ENCODE measurements around the gene PATL1.
"Not testable (repeated sequence)": the region's sequence is repeated elsewhere in the genome, so short reads cannot be mapped to it uniquely, and the experiment has no call there.

The PATL1 gene

DNA sequence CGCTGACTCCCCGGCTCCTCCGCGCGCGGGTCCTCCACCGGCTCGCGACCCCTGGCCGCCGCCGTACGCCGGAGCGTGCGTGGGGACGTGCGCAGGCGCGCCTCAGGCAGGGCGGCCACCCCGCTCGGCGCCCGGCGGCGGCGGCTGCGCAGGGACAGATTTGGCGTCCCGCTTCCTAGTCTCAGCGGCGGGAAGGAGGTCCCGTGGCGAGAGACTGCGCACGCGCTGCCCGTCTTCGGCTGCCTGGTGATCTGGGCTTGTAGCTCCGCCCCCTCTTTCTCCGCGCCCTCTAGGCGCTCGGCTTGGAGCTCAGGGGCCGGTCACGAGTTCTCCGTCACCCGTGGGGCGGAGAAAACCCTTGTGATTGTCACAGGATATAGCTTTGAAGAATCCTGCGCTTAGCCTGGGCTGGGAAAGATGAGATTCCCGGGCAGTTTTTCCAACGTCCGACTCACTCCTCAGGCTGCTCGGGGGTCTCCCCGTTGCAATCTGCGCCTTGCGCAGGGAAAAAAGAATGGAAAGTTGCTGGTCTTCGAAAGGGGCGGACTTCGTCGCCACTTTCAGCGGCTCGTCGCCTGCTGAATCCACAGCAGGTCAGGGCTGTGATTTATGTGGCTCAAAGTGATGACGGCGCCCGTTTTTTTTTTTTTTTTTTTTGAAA, at the start of gene PATL1:
PATL1 (minus strand) TSS at position 88 of the 661 bp plus-strand sequence. CDS start 142 bp downstream, outside the sequence.
- DNase-seq, result peak; percentile 100

DNA sequence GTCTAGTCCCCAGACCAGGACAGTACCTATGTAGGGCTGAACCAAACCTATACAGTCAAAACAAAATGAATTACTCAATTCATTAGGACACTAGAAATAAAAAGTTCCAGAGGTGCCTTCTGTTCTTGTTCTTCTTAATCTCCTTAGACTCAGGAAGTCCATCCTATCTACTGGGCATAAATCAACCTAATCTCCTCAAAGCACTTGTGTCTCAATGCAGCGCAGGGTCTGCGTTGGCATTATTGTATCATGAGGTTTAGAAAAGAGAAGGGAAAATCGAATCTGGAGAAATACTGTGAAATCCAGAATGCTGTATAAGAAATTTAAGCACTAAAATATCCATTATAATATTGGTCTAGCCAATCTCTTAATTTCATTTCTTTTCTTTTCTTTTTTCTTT, 47.2 kb upstream of the PATL1 start:
- DNase-seq, result no peak

DNA sequence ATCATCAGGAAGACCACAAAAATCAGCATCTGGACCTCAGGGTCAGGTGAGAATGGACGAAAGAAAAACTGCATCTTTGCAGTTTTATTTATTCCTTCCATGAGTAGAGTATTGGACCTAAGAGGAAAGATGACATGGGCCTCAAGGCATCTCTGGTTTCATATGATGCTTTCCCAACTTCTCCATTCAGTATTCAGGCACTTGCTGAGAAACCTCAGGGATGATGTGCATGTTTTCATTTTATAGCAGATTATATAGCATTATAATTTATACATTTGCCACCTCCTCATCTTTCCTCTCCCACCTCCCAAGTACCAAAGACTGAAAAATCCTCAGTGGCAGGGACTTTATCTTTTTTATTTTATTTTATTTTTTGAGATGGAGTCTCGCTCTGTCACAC, 44.9 kb upstream of the PATL1 start, which contains the start of gene OR10V1:
OR10V1 (minus strand) TSS at position 101 of the 400 bp plus-strand sequence; CDS start at position 101, 0 bp downstream.
- DNase-seq, result no peak

DNA sequence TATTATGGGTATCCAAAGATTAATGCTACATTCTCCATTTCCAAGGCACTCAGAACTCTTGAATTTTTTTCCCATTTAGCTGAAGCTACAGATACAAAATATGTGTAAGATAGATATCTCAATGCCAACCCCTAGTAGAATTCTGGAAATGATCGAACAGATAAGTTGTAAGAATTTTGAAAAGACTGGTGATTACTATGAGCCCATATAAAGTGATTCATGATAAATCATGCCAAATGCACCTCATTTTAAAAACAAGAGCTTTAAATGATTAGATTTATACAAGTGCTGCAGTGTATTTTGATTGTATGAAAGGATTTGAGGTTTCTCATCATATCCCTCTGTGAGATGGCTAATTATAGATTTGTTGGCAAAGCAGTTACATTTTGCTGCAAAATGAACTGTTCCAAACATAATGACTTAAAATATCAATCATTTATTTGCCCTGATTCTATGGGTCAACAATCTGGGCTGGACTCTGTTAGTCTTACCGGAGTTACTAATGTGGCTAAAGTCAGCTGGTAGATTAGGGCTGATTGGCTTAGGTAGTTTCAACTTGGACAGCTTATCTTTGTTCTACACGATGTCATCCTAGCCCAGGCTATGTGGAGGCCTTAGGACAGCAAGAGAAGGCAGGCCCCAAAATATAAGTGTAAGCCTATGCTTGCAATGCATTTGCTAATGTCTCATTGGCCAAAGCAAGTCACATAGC, 41.5 kb upstream of the PATL1 start:
- DNase-seq, result no peak

DNA sequence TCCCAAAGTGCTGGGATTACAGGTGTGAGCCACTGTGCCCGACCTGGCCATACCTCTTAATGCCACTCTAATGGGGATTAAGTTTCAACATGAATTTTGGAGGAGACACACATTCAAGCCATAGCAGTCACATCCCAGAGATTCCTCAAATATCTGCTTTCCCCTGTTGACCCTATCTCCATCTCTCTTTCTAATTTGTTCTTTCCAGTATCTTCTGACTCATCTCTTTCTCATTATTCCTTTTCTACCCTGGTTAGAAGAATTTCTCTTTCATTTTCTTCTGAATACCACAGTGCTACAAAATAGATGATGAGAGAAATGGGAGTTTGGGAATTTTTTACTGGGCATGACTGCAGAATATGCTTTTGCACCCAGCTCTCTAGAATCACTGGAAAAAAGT, 39.7 kb upstream of the PATL1 start:
- DNase-seq, result no peak

DNA sequence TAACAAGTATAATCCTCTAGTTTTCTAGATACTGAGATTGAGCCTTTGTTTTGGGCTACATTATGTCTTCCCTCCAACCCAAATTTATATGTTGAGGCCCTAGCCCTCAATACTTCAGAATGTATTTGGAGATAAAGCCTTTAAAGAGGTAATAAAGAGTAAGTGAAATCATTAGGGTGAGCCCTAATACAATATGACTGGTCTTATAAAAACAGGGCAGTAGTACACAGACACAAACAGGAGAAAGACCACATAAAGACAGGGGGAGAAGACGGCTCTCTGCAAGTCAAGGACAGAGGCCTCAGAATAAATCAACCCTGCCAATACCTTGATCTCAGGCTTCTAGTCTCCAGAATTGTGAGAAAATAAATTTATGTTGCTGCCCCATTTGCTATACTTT, 38.5 kb upstream of the PATL1 start:
- no peak for DNase-seq

DNA sequence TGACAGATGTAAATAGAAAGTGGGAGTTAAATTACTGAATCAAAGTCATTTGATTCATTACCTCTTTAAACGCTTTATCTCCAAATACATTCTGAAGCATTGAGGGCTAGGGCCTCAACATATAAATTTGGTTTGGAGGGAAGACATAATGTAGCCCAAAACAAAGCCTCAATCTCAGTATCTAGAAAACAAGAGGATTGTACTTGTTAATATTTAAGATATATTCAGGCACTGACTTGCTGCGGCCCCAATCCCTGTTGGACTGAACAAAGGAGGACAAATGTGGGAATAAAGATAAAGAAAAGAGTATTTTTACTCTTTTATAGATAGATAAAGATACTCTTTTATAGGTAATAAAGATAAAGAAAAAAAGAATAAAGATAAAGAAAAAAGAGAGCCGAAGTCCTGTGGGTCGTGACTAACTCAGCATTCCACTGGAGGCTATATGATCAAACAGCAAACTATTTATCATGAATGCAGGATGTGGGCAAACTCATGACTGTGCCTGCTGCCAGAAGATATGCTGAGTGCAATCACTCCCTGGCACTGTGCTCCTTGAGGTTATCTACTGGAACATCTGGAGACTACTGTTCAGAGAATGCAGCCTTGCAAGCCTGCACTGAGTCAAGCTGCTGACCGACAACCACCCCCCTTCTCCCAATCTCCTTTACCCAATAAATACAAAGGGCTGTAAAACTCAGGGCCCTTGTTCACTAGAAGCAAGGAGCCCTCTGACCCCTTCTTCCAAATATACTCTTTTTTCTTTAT, 37.9 kb upstream of the PATL1 start:
- DNase-seq, result no peak

DNA sequence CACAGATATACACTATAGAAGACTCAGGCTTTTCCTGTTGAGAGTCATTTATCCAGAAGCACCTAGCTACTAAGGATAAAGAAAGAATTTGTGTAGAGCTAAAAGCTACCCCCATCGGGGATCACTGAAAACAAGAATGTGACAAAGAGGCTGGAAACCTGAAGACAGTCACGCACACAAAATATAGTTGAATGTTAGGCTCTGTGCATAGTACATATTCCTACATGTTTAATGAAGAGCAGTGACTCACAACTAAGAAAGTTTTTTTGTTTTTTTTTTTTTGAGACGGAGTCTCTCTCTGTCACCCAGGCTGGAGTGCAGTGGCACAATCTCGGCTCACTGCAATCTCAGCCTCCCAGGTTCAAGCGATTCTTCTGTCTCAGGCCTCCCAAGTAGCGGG, 36.5 kb upstream of the PATL1 start:
- DNase-seq, result no peak

DNA sequence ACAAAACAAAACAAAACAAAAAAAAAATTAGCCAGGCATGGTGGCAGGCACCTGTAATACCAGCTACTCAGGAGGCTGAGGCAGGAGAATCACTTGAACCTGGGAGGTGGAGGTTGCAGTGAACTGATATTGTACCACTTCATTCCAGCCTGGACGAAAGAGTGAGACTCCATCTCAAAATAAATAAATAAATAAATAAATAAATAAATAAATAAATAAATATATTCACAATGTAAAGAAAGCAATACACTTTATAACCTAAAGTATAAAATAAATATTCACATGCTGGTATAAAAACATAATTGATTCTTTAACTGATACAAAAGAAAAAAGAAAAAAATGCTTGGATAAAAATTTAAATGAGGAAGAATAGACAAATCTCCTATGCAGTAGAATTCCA, 34.7 kb upstream of the PATL1 start:
- not testable (repeated sequence) for DNase-seq

GRCh38 chr11:59700157-59700556, 31.3 kb upstream of the PATL1 start:
- not testable (repeated sequence) for DNase-seq

- DNase-seq, result no peak
Measured at GRCh38 chr11:59698506-59698905, 29.7 kb upstream of the PATL1 start.

- no peak for DNase-seq
Measured at GRCh38 chr11:59692915-59693314, 24.1 kb upstream of the PATL1 start.

- DNase-seq, result no peak
Measured at GRCh38 chr11:59691156-59691555, 22.3 kb upstream of the PATL1 start.

DNA sequence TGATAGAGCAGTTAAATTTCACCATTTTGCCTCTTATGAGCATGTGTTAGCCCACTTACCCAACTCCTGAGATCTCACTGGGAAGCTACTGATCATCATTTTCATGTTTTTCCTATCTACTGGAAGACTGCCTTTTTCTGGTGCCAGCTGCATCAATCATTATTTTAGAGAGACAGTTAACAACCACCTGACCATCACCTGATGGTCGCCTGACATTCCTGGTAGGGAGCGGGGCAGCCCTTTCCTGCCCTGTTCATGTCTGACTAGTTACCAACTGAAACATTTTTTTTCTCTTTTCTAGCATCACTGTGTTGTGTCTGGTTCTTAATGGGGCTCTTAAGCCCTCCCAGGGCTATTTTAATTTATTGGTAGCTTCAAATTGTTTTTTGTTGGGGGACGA, 20.2 kb upstream of the PATL1 start:
- no peak for DNase-seq

- not testable (repeated sequence) for DNase-seq
Measured at GRCh38 chr11:59681260-59681725, 12.5 kb upstream of the PATL1 start.

GRCh38 chr11:59680287-59681154, 11.7 kb upstream of the PATL1 start:
- peak; percentile 63 for DNase-seq

GRCh38 chr11:59679347-59679746, 10.5 kb upstream of the PATL1 start:
- no peak for DNase-seq

- no peak for DNase-seq
Measured at GRCh38 chr11:59678813-59679165, 10.0 kb upstream of the PATL1 start.

- DNase-seq, result no peak
Measured at GRCh38 chr11:59678118-59678812, 9.4 kb upstream of the PATL1 start.

DNA sequence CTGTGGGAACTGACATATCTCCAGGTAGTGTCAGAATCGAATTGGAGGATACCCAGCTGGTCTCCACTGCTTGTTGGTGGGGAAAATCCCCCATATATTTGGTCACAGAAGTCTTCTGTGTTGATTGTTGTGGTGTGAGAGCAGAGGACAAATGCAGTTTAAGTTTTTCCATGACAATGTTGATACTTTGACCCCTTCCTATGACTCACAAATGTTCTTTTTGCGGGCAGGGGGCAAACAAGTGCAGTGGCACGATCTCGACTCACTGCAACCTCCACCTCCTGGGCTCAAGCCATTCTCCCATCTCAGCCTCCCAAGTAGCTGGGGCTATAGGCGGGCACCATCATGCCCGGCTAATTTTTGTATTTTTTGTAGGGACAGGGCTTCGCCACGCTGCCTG, 7.4 kb upstream of the PATL1 start:
- no peak for DNase-seq

DNA sequence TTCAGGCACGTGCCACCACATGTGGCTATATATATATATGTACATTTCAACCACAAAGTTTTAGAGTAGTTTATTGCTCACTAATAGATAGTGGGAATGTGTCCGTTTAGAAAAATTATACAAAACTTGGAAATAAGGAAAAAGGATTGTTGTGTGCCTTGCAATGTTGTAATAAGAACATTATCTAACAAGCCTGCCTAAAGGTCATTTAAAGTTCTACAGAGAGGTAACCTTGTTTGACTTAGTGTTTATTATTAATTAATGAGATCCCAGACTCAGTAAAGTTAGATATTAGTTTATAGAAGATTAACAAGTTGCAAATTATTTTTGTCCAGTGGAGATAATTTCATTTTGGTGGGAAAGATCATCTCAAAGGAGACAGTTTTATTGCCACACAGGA, 5.5 kb upstream of the PATL1 start:
- no peak for DNase-seq

DNA sequence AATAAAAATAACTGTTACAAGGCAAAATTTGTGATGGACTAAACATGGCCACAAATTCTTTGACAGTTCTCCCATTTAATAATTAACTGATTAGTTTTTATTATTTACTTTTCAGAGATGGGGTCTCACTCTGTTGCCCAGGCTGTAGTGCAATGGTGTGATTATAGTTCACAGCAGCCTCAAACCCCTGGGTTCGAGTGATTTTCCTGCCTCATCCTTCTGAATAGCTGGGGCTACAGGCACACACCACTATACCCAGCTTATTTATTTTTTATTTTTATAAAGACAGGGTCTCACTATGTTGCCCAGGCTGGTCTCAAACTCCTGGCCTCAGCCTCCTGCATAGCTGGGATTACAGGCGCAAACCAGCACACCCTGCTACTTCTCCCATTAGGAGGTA, 4.5 kb upstream of the PATL1 start:
- no peak for DNase-seq

Measured in suppressor macrophage treated with lipopolysaccharide for 4 hours (primary cell).